ENCODE measurements around the gene PRKD2. TPM values are rescaled to one million over a fixed set of nuclear protein-coding genes. Genes with fewer than 3 reads are reported as not detected.

PRKD2 gene
- total and polyA plus RNA-seq, 11 donors = 8.4 to 32.8 (median 12.1) TPM

DNA sequence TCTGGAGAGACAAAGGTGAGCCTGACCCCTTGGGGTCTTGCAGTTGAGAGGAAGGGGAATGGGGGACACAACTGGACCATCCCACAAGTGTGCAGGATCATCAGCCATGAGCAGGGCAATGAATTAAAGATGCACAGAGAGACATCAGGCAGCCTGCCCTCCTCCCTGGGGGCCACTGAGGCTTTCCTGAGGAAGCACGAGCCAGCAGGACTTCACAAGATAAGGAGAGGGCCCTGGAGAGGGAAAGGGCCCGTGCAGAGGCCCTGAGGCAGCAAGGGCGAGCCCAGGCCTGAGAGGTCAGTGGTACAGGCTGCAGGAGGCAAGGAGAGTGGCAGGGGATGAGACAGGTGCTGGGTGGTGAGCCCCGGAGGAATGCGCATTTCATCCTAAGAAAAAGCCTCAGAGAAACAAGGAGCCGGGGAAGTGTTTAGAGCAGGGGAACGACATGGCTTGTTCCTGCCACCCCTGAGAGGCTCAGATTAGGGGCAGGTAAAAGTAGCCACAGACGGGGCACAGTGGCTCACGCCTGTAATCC lies 9.0 kb upstream of the PRKD2 start:
- 60 to 70% (median 64%) methylated on average over 9 of the region's 9 CpGs for WGBS, 4 donors
- Histone ChIP-seq H3K4me1 (peaks cover 0 to 39% (median 21%) of the 10 kb centered on the region in 12 donors), H3K27ac (no peak overlapping the region), H3K9me3 (no peaks in the 10 kb centered on the region), H3K27me3 (no peaks in the 10 kb centered on the region), H3K4me3 (no peak overlapping the region), H3K36me3 (peaks cover 2 to 99% (median 94%) of the 10 kb centered on the region in 9 donors)
- DNase-seq (peak in 1 of 5 donors; percentile 12), ATAC-seq (no peak)
- TF ChIP-seq, protein P1, sequence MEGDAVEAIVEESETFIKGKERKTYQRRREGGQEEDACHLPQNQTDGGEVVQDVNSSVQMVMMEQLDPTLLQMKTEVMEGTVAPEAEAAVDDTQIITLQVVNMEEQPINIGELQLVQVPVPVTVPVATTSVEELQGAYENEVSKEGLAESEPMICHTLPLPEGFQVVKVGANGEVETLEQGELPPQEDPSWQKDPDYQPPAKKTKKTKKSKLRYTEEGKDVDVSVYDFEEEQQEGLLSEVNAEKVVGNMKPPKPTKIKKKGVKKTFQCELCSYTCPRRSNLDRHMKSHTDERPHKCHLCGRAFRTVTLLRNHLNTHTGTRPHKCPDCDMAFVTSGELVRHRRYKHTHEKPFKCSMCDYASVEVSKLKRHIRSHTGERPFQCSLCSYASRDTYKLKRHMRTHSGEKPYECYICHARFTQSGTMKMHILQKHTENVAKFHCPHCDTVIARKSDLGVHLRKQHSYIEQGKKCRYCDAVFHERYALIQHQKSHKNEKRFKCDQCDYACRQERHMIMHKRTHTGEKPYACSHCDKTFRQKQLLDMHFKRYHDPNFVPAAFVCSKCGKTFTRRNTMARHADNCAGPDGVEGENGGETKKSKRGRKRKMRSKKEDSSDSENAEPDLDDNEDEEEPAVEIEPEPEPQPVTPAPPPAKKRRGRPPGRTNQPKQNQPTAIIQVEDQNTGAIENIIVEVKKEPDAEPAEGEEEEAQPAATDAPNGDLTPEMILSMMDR (IDR thresholded peaks at IDR 0.05) = no peak
- no peak for TF ChIP-seq POLR2A (IDR thresholded peaks at IDR 0.05)
- intact Hi-C loops (cut with DNase I) = no loop called here

DNA sequence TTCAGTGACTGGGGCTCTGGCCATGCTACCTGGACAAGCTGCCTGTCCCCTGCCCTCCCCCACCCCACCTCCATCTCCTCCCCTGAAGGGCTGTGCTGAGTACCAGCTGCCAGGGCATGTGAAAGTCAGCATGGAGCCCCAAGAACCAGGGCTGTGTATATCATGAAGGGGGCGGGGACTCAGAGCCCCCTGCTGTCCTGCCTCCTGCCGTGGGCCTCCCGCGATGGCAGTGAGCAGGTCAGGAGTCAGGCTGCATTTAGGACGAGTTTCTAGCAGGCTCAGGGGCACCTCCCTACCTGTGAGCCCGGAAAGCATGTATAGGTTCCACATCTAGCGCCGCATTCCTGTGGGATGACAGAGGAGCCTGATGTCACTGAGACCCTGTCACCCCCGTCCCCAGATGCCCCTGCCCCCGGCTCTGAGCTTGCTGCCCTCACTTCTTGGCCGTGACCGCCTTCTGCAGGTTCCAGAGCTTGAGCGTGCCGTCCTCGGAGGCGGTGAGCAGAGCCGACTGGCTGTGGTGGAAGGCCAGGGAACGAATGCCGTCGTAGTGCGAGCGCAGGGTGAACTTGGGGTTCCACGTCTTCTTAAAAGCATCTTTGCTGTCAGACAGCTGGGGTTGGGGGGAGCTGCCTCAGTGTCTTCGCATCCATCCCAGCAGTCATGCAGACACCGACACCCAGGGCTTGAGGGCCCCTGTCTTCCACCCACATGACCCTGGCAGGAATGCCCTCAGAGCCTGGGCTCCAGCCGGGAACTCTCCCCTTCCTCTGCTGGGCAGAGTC lies 8.3 kb upstream of the PRKD2 start:
- H3K27me3 ChIP-seq = no peaks in the 10 kb centered on the region
- intact Hi-C loops (cut with DNase I) = no loop called here
- TF ChIP-seq POLR2A (IDR thresholded peaks at IDR 0.05) = no peak
- TF ChIP-seq, protein P1 (IDR thresholded peaks at IDR 0.05) = no peak
- H3K4me1 ChIP-seq = peaks cover 0 to 33% (median 21%) of the 10 kb centered on the region in 12 donors
- H3K4me3 ChIP-seq = no peak overlapping the region
- no peak for ATAC-seq
- no peaks in the 10 kb centered on the region for H3K9me3 ChIP-seq
- 88 to 90% (median 90%) methylated on average over 17 to 26 of the region's 26 CpGs for WGBS, 4 donors
- H3K36me3 ChIP-seq = peaks cover 2 to 99% (median 95%) of the 10 kb centered on the region in 9 donors
- no peak overlapping the region for H3K27ac ChIP-seq
- peak in 1 of 5 donors; percentile 49 for DNase-seq

DNA sequence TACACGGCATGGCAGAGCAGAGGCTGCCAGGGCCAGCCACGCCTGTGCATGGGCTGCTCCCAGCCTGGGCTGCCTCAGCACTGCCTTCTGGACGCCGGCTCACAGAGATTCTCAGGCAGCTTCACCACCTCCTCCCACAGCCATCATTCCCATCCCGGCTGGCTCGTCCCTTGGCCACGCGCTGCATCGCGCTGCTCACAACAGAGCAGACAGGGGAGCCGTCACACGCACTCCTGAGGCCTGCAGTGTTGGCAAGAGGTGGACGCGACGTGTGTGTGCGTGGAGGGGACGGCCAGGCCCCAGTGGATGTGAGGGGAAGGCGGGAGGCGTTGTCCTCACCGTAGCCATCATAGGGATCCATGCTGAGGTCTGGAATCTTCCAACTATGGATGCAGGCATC lies 7.6 kb upstream of the PRKD2 start:
- TF ChIP-seq, protein P1 (IDR thresholded peaks at IDR 0.05) = no peak
- TF ChIP-seq POLR2A (IDR thresholded peaks at IDR 0.05) = no peak
- H3K4me1 ChIP-seq = peaks cover 0 to 33% (median 21%) of the 10 kb centered on the region in 12 donors

DNA sequence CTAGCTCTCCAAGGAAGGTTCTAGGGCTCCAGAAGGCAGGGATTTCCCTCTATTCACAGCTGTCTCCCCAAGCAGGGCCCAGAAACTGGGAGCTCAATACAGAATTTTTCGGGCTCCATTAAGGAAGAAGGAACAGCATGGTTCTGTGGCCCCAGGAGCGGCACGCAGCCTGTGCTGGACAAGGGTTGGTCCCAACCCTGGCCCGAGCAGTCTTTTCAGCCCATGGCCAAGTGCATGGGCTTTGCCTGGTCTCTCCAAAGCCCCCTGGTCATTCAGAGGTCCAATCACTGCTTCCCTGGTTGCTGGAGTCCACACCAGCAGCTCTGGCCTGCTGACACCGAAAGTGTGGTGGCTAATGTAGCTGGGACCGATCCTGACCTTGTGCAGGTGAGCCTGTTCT lies 6.6 kb upstream of the PRKD2 start:
- no peaks in the 10 kb centered on the region for H3K9me3 ChIP-seq
- H3K4me3 ChIP-seq = no peak overlapping the region
- 95 to 100% (median 97%) methylated on average over 6 of the region's 6 CpGs for WGBS, 4 donors
- H3K36me3 ChIP-seq = peaks cover 2 to 92% (median 89%) of the 10 kb centered on the region in 9 donors
- TF ChIP-seq POLR2A (IDR thresholded peaks at IDR 0.05) = no peak
- TF ChIP-seq, protein P1 (IDR thresholded peaks at IDR 0.05) = no peak
- intact Hi-C loops (cut with DNase I) = no loop called here
- ATAC-seq (no peak), DNase-seq (peak in 1 of 5 donors; percentile 33)
- no peaks in the 10 kb centered on the region for H3K27me3 ChIP-seq
- H3K4me1 ChIP-seq = peaks cover 0 to 32% (median 16%) of the 10 kb centered on the region in 12 donors
- H3K27ac ChIP-seq = no peak overlapping the region

More for the DNA sequence above, 7.6 kb upstream of the PRKD2 start:
- no peaks in the 10 kb centered on the region for H3K9me3 ChIP-seq
- no peak overlapping the region for H3K4me3 ChIP-seq
- intact Hi-C loops (cut with DNase I) = no loop called here
- DNase-seq (peak in 1 of 5 donors; percentile 34), ATAC-seq (no peak)
- WGBS, 4 donors = 82 to 95% (median 90%) methylated on average over 15 to 20 of the region's 20 CpGs
- no peaks in the 10 kb centered on the region for H3K27me3 ChIP-seq
- no peak overlapping the region for H3K27ac ChIP-seq
- H3K36me3 ChIP-seq = peaks cover 2 to 99% (median 92%) of the 10 kb centered on the region in 9 donors

Data from heart left ventricle (tissue), 16 donors.